ENCODE results near the gene IL20RB. TPM values are rescaled to one million over a fixed set of nuclear protein-coding genes. Genes with fewer than 3 reads are reported as not detected.

The IL20RB gene
- total and polyA plus RNA-seq, 2 donors from 2014 or later = 0.79 TPM; not detected in 1

DNA sequence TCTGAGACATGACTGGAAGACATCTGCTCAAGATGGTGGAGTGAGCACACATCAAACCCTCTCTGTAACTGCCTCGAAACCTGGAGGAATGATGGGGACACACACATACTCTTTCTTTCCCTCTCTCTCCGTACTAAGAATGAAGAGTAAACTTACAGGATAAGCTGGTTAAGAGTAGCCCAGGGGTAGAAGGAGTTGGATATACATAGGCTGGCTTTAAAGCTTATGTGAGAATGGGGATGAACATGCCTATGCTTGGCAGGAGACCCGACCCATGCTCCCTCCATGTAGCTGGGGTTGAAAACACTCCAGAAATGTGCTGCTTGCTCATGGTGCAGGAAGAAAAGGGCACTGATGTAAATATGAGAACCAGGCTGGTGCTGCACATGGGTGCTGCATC, 68.9 kb downstream of the IL20RB start:
- Histone ChIP-seq H3K9ac (ENCODE audit: low read length in 3 of 3) (no peak overlapping the region), H3K4me3 (ENCODE audit: low read length in 3 of 3) (no peak overlapping the region), H3K9me3 (ENCODE audit: control insufficient read depth in 2 of 3, insufficient read depth in 1 of 3, low read length in 3 of 3) (no peaks in the 10 kb centered on the region), H3K27ac (ENCODE audit: low read depth in 2 of 2, low read length in 2 of 2) (no peak overlapping the region), H3K27me3 (ENCODE audit: control insufficient read depth, insufficient read depth, low read length) (peaks cover under 1% of the 10 kb centered on the region), H3K4me1 (ENCODE audit: control insufficient read depth in 2 of 3, insufficient read depth in 2 of 3, low read depth in 1 of 3, low read length in 3 of 3) (no peaks in the 10 kb centered on the region), H3K36me3 (ENCODE audit: control insufficient read depth in 2 of 3, insufficient read depth in 3 of 3, low read length in 3 of 3) (no peaks in the 10 kb centered on the region)
- FAIRE-seq = no peak
- TF ChIP-seq, protein P1, sequence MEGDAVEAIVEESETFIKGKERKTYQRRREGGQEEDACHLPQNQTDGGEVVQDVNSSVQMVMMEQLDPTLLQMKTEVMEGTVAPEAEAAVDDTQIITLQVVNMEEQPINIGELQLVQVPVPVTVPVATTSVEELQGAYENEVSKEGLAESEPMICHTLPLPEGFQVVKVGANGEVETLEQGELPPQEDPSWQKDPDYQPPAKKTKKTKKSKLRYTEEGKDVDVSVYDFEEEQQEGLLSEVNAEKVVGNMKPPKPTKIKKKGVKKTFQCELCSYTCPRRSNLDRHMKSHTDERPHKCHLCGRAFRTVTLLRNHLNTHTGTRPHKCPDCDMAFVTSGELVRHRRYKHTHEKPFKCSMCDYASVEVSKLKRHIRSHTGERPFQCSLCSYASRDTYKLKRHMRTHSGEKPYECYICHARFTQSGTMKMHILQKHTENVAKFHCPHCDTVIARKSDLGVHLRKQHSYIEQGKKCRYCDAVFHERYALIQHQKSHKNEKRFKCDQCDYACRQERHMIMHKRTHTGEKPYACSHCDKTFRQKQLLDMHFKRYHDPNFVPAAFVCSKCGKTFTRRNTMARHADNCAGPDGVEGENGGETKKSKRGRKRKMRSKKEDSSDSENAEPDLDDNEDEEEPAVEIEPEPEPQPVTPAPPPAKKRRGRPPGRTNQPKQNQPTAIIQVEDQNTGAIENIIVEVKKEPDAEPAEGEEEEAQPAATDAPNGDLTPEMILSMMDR (IDR thresholded peaks at IDR 0.05; ENCODE audit: borderline replicate concordance, extremely low read depth, insufficient read depth) = no peak
- intact Hi-C loops (cut with DNase I) = no loop called here
- no peak for DNase-seq

- Histone ChIP-seq H3K4me1 (ENCODE audit: control insufficient read depth in 2 of 3, insufficient read depth in 2 of 3, low read depth in 1 of 3, low read length in 3 of 3) (no peaks in the 10 kb centered on the region), H3K9ac (ENCODE audit: low read length in 3 of 3) (peak overlapping the region in 1 of 3 donors; percentile 15), H3K9me3 (ENCODE audit: control insufficient read depth in 2 of 3, insufficient read depth in 1 of 3, low read length in 3 of 3) (no peaks in the 10 kb centered on the region), H3K27ac (ENCODE audit: low read depth in 2 of 2, low read length in 2 of 2) (no peak overlapping the region), H3K27me3 (ENCODE audit: control insufficient read depth, insufficient read depth, low read length) (peaks cover 4% of the 10 kb centered on the region), H3K36me3 (ENCODE audit: control insufficient read depth in 2 of 3, insufficient read depth in 3 of 3, low read length in 3 of 3) (no peaks in the 10 kb centered on the region), H3K4me3 (ENCODE audit: low read length in 3 of 3) (peak overlapping the region; percentile 51 to 64 (median 56))
- DNase-seq (peak; percentile 88 to 93 (median 91)), FAIRE-seq (no peak)
- TF ChIP-seq, protein P1 (IDR thresholded peaks at IDR 0.05; ENCODE audit: borderline replicate concordance, extremely low read depth, insufficient read depth) = peak; percentile 79
- intact Hi-C loops (cut with DNase I) = no loop called here
These were observed 74.8 kb downstream of the IL20RB start for GRCh38 chr3:137032465-137033120.

GRCh38 chr3:137035631-137036030, 77.8 kb downstream of the IL20RB start:
- Histone ChIP-seq H3K4me3 (ENCODE audit: low read length in 3 of 3) (no peak overlapping the region), H3K27me3 (ENCODE audit: control insufficient read depth, insufficient read depth, low read length) (peaks cover 4% of the 10 kb centered on the region), H3K36me3 (ENCODE audit: control insufficient read depth in 2 of 3, insufficient read depth in 3 of 3, low read length in 3 of 3) (no peaks in the 10 kb centered on the region), H3K9ac (ENCODE audit: low read length in 3 of 3) (no peak overlapping the region), H3K9me3 (ENCODE audit: control insufficient read depth in 2 of 3, insufficient read depth in 1 of 3, low read length in 3 of 3) (no peaks in the 10 kb centered on the region), H3K4me1 (ENCODE audit: control insufficient read depth in 2 of 3, insufficient read depth in 2 of 3, low read depth in 1 of 3, low read length in 3 of 3) (no peaks in the 10 kb centered on the region), H3K27ac (ENCODE audit: low read depth in 2 of 2, low read length in 2 of 2) (no peak overlapping the region)
- DNase-seq = no peak
- intact Hi-C loops (cut with DNase I) = no loop called here
- TF ChIP-seq, protein P1 (IDR thresholded peaks at IDR 0.05; ENCODE audit: borderline replicate concordance, extremely low read depth, insufficient read depth) = no peak
- no peak for FAIRE-seq

- intact Hi-C loops (cut with DNase I) = no loop called here
- no peaks in the 10 kb centered on the region for H3K9me3 ChIP-seq (ENCODE audit: control insufficient read depth in 2 of 3, insufficient read depth in 1 of 3, low read length in 3 of 3)
- H3K27ac ChIP-seq (ENCODE audit: low read depth in 2 of 2, low read length in 2 of 2) = no peak overlapping the region
- no peaks in the 10 kb centered on the region for H3K36me3 ChIP-seq (ENCODE audit: control insufficient read depth in 2 of 3, insufficient read depth in 3 of 3, low read length in 3 of 3)
- no peak overlapping the region for H3K9ac ChIP-seq (ENCODE audit: low read length in 3 of 3)
- no peaks in the 10 kb centered on the region for H3K4me1 ChIP-seq (ENCODE audit: control insufficient read depth in 2 of 3, insufficient read depth in 2 of 3, low read depth in 1 of 3, low read length in 3 of 3)
- TF ChIP-seq, protein P1 (IDR thresholded peaks at IDR 0.05; ENCODE audit: borderline replicate concordance, extremely low read depth, insufficient read depth) = no peak
- no peaks in the 10 kb centered on the region for H3K27me3 ChIP-seq (ENCODE audit: control insufficient read depth, insufficient read depth, low read length)
- no peak overlapping the region for H3K4me3 ChIP-seq (ENCODE audit: low read length in 3 of 3)
- DNase-seq (no peak), FAIRE-seq (no peak)
These were observed 81.8 kb downstream of the IL20RB start for GRCh38 chr3:137039570-137039969.
